HG03095 (cell line): ENCODE measurements around the gene TSPAN17.

Experiments
- ATAC-seq: cut with Tn5 transposase; IDR thresholded peaks from one replicate; pipeline ENCODE4 v1.9.1; 2021; ENCODE audit warnings: moderate library complexity; ENCODE audit not compliant: unreplicated experiment

Gene TSPAN17

DNA sequence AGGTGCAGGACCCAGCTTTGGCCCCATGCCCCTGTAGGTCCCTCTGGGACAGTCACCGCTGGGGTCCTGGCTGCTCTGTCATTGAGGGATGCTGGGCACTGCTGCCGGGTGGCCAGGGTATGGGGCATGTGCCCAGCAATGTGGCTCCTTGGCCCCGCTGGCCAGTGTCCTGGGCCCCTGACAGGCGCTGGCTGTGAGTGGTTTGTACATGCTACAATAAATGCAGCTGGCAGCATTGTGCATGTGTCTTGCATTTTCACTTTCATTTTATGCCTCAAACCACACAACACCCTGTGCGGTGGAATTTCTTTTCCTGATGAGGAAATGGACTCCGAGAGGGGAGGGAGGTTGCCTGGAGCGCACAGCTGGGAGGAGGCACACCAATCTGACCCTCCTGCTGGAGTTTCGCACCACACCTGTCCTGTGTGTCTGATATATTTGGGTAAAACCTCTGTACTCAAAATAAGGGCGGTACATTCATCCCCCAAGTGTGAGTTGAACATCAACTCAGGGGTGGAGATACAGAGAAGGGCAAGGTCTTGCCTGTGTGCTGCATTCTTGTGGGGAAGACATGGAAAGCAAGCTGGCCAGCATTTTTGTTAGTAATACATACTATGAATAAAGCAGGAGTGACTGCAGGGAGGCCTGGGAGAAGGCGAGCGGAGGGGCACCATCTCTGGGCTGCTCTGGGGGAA is 11.7 kb downstream of the TSPAN17 start:
- no peak for ATAC-seq

- no peak for ATAC-seq
These were observed 12.2 kb downstream of the TSPAN17 start for GRCh38 chr5:176659512-176659839.

DNA sequence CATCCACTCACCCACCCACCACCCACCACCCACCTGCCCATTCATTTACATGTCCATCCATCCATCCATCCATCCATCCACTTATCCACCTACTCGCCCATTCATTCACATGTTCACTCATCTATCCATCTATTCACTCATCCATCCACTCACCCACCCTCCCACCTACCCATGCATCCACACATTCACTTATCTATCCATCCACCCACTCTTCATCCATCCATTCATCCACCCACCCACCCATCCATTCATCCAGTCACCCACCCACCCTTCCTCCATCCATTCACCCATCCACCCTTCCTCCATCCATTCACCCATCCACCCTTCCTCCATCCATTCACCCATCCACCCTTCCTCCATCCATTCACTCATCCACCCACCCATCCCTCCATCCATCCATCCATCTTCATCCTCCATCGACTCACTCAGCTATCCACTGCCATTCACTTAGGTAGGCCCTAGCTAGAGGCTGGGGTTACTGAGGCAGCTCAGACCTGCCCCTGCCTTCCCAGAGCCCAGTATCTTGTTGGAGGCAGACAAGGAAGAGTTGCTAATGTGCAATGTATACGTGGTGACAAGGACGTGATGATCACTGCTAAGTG is 12.7 kb downstream of the TSPAN17 start:
- no peak for ATAC-seq

GRCh38 chr5:176660530-176660859 is 13.2 kb downstream of the TSPAN17 start:
- peak; percentile 17 for ATAC-seq

DNA sequence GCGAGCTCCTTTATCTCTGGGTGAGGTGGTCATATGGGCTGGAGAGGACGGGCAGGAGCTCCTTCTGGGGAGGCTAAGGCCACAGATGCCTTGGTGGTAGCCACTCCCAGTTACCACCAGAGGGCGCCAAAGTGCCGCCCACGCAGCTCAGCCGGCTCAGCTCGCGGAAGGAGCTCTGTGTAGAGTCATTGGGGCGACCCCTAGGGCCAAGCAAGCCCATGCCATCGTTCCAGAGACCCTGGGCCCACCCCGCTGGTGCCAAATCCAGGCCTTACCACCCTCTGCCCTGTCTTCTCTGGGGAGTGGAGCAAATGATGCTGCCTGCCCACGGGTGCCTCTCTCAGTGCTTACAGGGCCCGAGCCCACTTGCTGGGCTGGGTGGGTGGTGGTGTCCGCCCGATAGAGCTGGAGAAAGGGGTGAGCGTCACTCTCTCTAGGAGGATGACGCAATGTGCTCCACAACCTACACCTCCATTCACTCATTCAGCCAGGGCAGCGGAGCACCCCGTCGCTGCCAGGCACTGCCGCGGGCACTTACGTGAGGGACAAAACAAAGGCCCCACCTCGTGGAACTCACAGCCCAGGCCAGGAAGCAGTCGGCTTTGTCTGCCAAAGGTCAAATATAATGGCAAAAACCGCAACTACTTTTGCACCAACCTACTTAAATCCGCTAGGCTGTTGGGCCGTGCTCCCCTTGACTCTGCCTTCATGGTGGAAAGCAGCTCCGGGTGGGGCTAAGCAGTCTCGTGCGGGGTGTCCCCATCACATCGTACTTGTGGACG is 13.8 kb downstream of the TSPAN17 start:
- ATAC-seq = peak; percentile 62

DNA sequence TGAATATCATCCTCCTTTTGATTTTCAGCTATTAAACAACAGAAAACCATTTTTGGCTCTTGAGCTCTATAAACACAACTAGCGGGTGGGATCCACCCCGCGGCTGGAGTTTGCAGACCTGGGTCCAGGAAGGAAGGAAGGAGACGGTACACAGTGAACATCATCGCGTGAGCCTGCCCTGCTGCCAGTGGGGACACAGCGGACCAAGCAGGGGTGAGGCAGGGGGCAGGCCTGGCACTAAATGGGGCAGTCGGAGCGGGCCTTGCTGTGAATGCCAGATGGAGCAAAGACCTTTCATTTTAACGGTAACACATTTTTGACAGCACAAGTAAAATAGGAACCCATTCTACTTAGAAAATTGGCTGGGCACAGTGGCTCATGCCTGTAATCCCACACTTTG is 14.4 kb downstream of the TSPAN17 start:
- no peak for ATAC-seq

DNA sequence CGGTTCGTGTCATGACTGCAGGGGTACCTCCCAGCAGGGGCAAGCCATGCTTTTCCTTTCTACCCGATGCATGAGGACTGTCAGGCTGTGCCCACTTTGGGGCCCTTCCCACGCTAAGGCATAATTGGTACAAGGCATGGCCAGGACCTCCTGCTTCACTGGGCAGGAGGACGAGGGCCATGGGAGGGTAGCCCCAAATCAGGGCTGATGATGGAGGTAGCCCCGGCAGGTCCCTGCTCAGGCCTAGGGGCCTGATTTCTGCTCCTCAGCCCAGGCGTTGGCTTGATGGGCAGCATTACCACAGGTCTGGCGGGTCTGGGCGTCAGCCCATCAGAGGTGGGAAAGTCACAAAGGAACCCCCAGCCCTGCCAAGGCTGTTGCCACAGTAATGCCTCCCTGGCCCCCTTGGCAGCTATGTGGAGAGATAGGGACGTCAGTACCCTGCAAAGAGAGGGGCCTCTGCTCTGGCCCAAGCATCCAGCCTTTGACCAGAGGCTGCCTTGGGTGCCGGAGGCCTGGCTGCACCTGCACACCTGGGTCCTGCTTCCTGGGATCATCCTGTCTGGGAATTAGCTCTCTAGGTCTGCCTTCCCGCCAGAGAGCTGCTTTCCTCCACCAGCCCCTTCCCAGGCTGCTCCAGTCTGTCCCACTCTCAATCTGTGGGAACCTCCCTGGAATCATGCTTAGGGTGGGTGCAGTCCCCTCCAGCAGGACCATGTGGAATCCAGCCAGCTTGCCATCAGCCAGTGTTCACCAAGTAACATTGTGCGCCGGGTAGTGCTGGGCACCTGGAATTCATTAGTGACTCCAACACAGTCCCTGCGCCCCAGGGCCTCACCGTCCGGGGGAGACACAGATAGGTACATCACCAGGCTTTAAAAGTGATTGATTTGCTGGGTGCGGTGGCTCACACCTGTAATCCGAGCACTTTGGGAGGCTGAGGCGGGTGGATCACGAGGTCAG is 15.4 kb downstream of the TSPAN17 start:
- ATAC-seq = no peak

DNA sequence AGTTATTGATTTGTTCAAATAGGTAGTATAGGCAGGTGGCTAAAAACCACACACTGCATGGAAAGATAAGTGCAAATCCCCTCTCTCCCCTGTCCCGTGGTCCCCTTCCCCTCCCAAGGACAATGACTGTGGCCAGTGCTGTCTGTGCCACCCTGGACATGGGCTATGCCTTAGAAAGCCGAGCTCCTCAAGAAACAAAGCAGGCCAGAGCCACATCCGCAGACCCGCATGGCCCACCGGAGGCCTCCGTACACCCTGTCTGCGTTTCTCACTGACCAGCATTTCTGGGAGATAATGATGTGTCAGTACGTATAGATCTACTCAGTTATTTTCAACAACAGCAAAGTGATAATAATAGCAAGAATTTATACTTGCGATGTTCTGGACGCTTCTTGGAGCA is 16.3 kb downstream of the TSPAN17 start:
- ATAC-seq = no peak

DNA sequence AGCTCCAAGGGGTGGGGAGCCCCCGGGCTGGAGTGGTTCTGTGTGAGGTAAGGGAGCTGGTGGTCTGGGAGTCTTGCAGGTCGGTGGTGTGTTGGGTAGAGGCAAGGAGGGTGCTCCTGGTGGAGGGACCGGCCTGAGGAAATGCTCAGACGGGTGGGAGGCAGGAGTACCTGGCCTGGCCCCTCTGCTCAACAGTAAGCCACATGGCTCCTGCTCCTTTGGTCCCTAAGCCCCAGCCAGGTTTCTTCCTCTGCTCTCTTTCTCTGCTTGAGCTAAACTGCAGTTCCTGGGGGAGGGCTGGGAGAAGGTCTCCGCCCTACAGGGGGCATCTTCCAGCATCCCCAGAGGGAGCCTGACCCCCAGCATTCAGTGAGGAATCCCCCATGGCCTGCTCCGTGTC is 17.2 kb downstream of the TSPAN17 start:
- no peak for ATAC-seq

GRCh38 chr5:176664886-176665285 is 17.6 kb downstream of the TSPAN17 start:
- ATAC-seq = no peak

GRCh38 chr5:176665517-176665916 is 18.2 kb downstream of the TSPAN17 start:
- ATAC-seq = no peak

DNA sequence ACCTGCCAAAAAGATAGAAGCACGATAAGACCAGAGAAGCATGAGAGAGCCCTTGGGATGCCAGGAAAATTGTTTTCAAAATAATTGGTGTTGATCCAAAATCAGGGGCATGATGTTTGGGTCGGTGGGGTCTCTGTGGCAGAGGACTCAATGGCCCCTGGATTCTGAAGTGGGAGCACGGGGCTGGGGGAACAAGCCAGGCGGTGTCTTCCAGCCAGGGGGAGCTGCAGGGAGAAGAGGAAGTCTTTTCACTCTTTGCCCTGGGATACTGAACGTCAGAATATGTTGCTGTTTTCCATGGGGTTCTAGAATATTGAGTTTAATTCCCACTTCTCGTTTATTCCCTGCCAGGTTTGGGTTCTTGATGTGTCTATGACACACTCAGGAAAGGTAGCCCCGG is 20.4 kb downstream of the TSPAN17 start:
- ATAC-seq = no peak

- no peak for ATAC-seq
These were observed 23.2 kb downstream of the TSPAN17 start for GRCh38 chr5:176670449-176670848.

DNA sequence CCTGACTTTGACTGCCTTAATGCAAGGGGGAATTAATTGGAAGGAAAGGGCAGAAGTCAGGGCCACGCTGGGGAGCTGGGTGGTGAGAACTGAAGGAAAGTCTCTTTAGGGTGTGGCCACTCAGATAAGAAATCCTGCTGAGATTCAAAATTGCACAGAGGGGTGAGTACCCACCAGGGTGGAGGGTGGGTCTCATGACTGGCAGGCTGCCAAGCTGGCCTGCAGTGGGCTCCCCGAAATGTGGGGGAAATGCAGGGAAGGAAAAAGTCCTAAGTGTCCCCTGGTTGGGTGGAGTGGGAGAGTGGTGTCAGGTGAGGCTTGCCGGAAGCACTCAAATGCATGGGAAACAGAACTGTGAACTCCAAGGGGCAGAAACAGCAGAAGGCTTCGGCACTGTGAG is 24.1 kb downstream of the TSPAN17 start:
- ATAC-seq = no peak

DNA sequence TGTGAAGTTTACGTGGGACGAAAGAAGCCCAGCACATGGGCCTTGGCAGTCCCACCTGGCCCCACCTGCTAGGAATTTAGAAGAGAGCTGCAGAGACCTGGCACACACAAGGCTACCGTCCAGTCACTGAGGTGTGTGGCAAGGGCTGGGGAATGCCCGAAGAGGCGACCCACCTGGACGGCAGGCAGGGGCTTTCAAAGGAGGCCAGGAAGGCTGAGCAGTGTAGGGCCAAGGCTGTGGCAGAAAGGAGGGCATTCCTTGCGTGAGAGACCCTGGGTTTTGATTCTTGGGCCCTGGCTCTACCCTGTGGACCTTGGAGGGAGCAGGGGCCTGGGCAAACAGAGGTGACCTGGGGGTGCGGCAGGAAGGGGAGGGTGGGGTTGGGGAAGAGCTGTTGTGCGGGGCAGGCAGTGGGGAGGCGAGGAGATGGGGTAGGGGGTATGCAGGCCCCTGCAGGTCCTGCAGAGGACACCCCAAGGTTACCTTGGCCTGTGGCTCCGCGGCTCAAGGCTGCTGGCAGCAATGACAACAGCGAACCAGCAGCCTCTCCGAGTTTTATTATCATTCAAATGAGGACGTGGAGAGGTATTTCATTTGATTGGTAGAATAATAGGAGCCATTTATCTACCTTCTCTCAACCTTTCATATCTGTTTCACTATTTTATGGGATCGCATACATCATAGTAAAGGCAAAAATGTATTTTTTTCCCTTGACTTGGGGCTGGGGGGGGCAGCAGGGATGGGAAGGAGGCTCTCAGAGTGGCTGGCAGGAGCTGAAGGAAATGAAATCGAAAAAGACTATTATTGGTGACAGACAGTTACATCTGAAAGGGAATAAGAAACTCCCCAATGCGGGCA is 24.8 kb downstream of the TSPAN17 start:
- ATAC-seq = no peak

DNA sequence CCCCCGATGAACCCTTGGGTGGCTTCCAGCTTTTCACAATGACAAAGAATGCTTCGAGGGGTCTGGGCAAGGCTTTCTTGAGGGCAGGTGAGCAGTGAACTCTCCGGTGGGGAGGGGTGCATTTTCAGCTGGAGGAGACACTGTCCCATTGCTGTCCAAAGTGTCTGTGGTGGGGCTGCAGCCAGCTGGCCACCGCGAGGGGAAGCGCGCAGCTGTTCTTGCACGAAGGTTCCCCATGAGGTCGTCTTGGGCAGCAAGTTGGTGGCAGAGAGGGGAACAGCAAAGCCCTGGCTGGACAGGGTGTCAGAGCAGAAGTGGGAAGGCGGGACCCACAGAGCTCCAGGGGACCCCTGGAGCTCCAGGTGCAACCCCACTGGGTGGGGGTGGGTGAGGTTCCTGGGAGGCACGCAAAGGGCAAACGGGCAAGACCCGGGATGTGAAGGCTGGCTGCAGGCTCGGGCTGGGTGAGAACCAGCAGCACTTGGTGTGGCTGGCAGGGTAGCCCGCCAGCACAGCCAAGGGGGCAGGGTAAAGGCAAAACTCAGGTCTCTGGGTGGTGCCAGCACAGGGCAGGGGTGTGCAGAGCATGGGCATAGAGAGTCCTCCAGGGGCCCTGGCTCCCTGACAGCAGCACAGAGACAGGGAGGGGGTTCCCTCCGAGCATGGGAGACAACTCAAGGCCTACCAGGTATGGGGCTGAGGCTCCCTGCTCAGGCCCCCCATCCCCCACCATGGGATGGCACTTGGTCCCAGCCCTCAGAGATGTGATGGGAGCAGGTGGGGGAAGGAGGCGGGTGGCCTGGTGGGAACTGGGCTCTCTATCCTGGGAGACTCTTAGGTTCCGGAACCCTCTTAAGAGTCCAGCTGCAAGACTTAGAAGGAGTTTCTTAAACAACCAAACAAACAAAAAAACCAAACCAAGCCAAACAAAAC is 26.6 kb downstream of the TSPAN17 start:
- no peak for ATAC-seq

- ATAC-seq = no peak
These were observed 27.5 kb downstream of the TSPAN17 start for GRCh38 chr5:176674799-176675198.

- ATAC-seq = no peak
These were observed 28.5 kb downstream of the TSPAN17 start for GRCh38 chr5:176675676-176676360.

GRCh38 chr5:176676361-176676824 is 29.1 kb downstream of the TSPAN17 start:
- peak; percentile 77 for ATAC-seq
